CD14-positive monocyte (primary cell): ENCODE data around the gene PBX4. TPM values are rescaled to one million over a fixed set of nuclear protein-coding genes. Genes with fewer than 3 reads are reported as not detected.

ENCODE experiments used
- DNase-seq, 3 donors: peaks; one replicate each; pipeline ENCODE4 v3.0.0-alpha.2; 2011 to 2022
- H2AFZ ChIP-seq: 2 replicates; pipeline ENCODE4 v1.6.0; 2012; ENCODE audit warnings: mild to moderate bottlenecking, low read depth, low read length, inconsistent platforms; ENCODE audit not compliant: insufficient read depth, poor library complexity, severe bottlenecking
- H3K27ac ChIP-seq, 2 donors: 1 replicate in 1 of 2; 2 replicates in 1 of 2; pipeline ENCODE4 v1.5.1; 2012 to 2013; ENCODE audit warnings: low read length in 2 of 2, control low read depth in 1 of 2, inconsistent platforms in 1 of 2, low read depth in 1 of 2, mild to moderate bottlenecking in 1 of 2
- H3K27me3 ChIP-seq, 2 donors: one replicate each; pipeline versions ENCODE4 v1.6.0 to v1.6.1; 2011 to 2013; ENCODE audit warnings: low read length in 2 of 2; ENCODE audit not compliant: control insufficient read depth in 2 of 2, insufficient read depth in 2 of 2
- H3K36me3 ChIP-seq, 2 donors: replicated peaks in 1 of 2; 1 replicate in 1 of 2; 2 replicates in 1 of 2; pipeline versions ENCODE4 v1.5.1 to v1.6.1; 2012 to 2013; ENCODE audit warnings: low read length in 2 of 2, control low read depth in 1 of 2, inconsistent platforms in 1 of 2, mild to moderate bottlenecking in 1 of 2; ENCODE audit not compliant: insufficient read depth in 2 of 2, control insufficient read depth in 1 of 2
- H3K4me1 ChIP-seq, 2 donors: 1 replicate in 1 of 2; 2 replicates in 1 of 2; pipeline versions ENCODE4 v1.5.1 to v1.6.1; 2012 to 2013; ENCODE audit warnings: low read length in 2 of 2, control low read depth in 1 of 2, inconsistent platforms in 1 of 2, mild to moderate bottlenecking in 1 of 2, moderate library complexity in 1 of 2; ENCODE audit not compliant: insufficient read depth in 2 of 2, control insufficient read depth in 1 of 2
- H3K4me2 ChIP-seq: replicated peaks from 2 replicates; pipeline ENCODE3; 2012; ENCODE audit warnings: low read length, moderate library complexity, mild to moderate bottlenecking; ENCODE audit not compliant: poor library complexity, severe bottlenecking; ENCODE audit errors: extremely low read depth
- H3K4me3 ChIP-seq, 3 experiments: fragments of 200-600 bp in 1 of 3; sonication (generic) in 1 of 3; replicated peaks in 1 of 3; 1 replicate in 2 of 3; 2 replicates in 1 of 3; pipeline ENCODE4 v1.5.1; 2011 to 2013; ENCODE audit warnings: low read length in 3 of 3, mild to moderate bottlenecking in 3 of 3, control low read depth in 2 of 3, low read depth in 2 of 3, inconsistent platforms in 1 of 3, moderate library complexity in 1 of 3
- H3K79me2 ChIP-seq: 2 replicates; pipeline ENCODE4 v1.6.0; 2012; ENCODE audit warnings: mild to moderate bottlenecking, control low read depth, inconsistent platforms, low read length, moderate library complexity; ENCODE audit not compliant: insufficient read depth
- H3K9ac ChIP-seq: 2 replicates; pipeline ENCODE4 v1.6.0; 2017; ENCODE audit warnings: low read length, mild to moderate bottlenecking; ENCODE audit not compliant: insufficient read depth, poor library complexity, severe bottlenecking
- H3K9me3 ChIP-seq, 2 donors: replicated peaks in 1 of 2; 1 replicate in 1 of 2; 2 replicates in 1 of 2; pipeline versions ENCODE4 v1.5.1 to v1.6.1; 2012 to 2013; ENCODE audit warnings: low read length in 2 of 2, control low read depth in 1 of 2; ENCODE audit not compliant: control insufficient read depth in 1 of 2, insufficient read depth in 1 of 2
- H4K20me1 ChIP-seq: 2 replicates; pipeline ENCODE4 v1.6.0; 2012; ENCODE audit warnings: mild to moderate bottlenecking, low read length, control low read depth, moderate library complexity; ENCODE audit not compliant: insufficient read depth
- H3K27ac Mint-ChIP-seq, 7 donors: one replicate each; pipeline ENCODE4 v1.8.0; 2020; ENCODE audit warnings: mild to moderate bottlenecking in 7 of 7, mixed read lengths in 7 of 7, moderate library complexity in 6 of 7, inconsistent platforms in 2 of 7
- H3K27me3 Mint-ChIP-seq, 3 donors: one replicate each; pipeline ENCODE4 v1.8.0; 2021 to 2022; ENCODE audit warnings: low read depth in 3 of 3, mild to moderate bottlenecking in 3 of 3, mixed read lengths in 3 of 3, moderate library complexity in 3 of 3, inconsistent platforms in 1 of 3
- H3K36me3 Mint-ChIP-seq, 2 donors: one replicate each; pipeline ENCODE4 v1.8.0; 2020; ENCODE audit warnings: mixed read lengths in 2 of 2, inconsistent platforms in 1 of 2, mild to moderate bottlenecking in 1 of 2
- H3K4me1 Mint-ChIP-seq: one replicate; pipeline ENCODE4 v1.8.0; 2020; ENCODE audit warnings: mild to moderate bottlenecking, mixed read lengths
- H3K4me3 Mint-ChIP-seq, 2 donors: one replicate each; pipeline ENCODE4 v1.8.0; 2020; ENCODE audit warnings: mild to moderate bottlenecking in 2 of 2, mixed read lengths in 2 of 2, moderate library complexity in 1 of 2
- H3K9me3 Mint-ChIP-seq, 7 donors: one replicate each; pipeline ENCODE4 v1.8.0; 2020 to 2022; ENCODE audit warnings: mixed read lengths in 7 of 7, mild to moderate bottlenecking in 6 of 7, moderate library complexity in 6 of 7, inconsistent platforms in 2 of 7
- WGBS: methylation state at CpG from one replicate; pipeline ENCODE4 v1.1.5; 2013; ENCODE audit warnings: missing lambda C conversion rate; ENCODE audit not compliant: insufficient coverage; 5-methylcytosine and 5-hydroxymethylcytosine counted together
- intact Hi-C, 2 donors: fragments of 100-400 bp; cut with micrococcal nuclease; formaldehyde crosslinking; loops; one replicate each; pipeline versions ENCODE4 v1.15.0 to v1.15.1; 2023
- polyA plus RNA-seq, 3 donors: library from polyadenylated mRNA; depleted of rRNA in 1 of 3; unstranded in 2 of 3; stranded (reverse) in 1 of 3; fragments of 300-500 nt in 2 of 3; fragments of >200 nt in 1 of 3; fragmentation: Illumina TruSeq in 2 of 3; gene quantifications; 1 replicate in 2 of 3; 2 replicates in 1 of 3; pipeline ENCODE4 v1.2.3, GENCODE V29; 2012 to 2021
- TF ChIP-seq, protein P1 (sequence below): fragments of 200-600 bp; IDR thresholded peaks from one replicate; pipeline ENCODE4 v1.8.0; 2022; ENCODE audit warnings: antibody characterized with exemption, mild to moderate bottlenecking

Gene PBX4
- polyA plus RNA-seq, 3 donors = 2.4 TPM; not detected in 2

DNA sequence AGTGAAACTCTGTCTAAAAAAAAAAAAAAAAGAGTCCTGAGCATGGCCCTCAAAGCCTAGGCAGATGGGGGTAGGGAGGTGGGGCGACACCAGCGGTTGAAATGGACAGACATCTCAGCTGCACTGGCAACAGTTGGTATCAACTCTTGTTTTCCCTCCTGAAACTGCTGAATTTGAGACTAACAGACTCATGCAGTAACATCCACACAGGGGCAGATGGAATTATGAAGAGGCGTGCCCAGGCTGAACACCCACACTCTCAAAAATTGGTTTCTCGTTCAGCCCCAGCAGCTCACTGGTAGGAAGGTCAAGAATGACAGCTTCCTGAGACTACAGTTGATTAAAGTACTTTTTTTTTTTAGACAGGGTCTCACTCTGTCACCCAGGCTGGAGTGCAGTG, 24.1 kb downstream of the PBX4 start:
- H3K4me2 ChIP-seq = no peak overlapping the region
- no peak overlapping the region for H3K27ac ChIP-seq
- no peaks in the 10 kb centered on the region for H3K36me3 Mint-ChIP-seq

DNA sequence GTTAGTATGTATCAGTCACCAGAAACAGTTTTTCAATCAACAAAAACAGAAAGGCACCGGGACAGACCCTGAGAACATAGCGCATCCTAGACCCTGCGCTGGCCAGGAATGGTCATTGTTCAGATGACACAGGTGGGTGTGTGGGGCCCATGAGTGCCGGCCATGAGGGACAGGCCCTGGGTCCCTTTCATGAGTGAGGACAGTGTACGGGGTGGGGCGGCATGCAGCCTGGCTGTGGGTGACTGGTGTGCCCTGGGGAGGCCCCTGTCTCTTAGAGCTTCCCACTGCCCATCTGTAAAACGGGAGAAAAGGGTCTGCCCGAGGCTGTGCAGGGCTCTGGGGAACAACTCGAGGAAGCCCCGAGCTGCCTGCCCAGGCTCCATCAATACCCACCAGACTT, 25.8 kb downstream of the PBX4 start:
- H3K9me3 Mint-ChIP-seq = peaks cover 0 to 7% (median 0%) of the 10 kb centered on the region in 7 donors
- Histone ChIP-seq H3K4me1 (peaks cover 27 to 29% of the 10 kb centered on the region in 2 donors), H3K9ac (no peak overlapping the region), H3K4me3 (no peak overlapping the region), H3K79me2 (no peaks in the 10 kb centered on the region), H3K27ac (no peak overlapping the region), H3K9me3 (no peaks in the 10 kb centered on the region), H2AFZ (no peak overlapping the region), H3K4me2 (no peak overlapping the region), H3K27me3 (no peaks in the 10 kb centered on the region), H3K36me3 (no peaks in the 10 kb centered on the region), H4K20me1 (no peaks in the 10 kb centered on the region)
- TF ChIP-seq, protein P1, sequence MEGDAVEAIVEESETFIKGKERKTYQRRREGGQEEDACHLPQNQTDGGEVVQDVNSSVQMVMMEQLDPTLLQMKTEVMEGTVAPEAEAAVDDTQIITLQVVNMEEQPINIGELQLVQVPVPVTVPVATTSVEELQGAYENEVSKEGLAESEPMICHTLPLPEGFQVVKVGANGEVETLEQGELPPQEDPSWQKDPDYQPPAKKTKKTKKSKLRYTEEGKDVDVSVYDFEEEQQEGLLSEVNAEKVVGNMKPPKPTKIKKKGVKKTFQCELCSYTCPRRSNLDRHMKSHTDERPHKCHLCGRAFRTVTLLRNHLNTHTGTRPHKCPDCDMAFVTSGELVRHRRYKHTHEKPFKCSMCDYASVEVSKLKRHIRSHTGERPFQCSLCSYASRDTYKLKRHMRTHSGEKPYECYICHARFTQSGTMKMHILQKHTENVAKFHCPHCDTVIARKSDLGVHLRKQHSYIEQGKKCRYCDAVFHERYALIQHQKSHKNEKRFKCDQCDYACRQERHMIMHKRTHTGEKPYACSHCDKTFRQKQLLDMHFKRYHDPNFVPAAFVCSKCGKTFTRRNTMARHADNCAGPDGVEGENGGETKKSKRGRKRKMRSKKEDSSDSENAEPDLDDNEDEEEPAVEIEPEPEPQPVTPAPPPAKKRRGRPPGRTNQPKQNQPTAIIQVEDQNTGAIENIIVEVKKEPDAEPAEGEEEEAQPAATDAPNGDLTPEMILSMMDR = no peak
- DNase-seq = no peak
- H3K4me1 Mint-ChIP-seq = peaks cover 24% of the 10 kb centered on the region
- H3K27ac Mint-ChIP-seq = peak overlapping the region in 5 of 7 donors; percentile 16 to 94 (median 77)
- peaks cover 0 to 5% (median 0%) of the 10 kb centered on the region in 3 donors for H3K27me3 Mint-ChIP-seq
- H3K4me3 Mint-ChIP-seq = no peak overlapping the region
- WGBS = 96% methylated on average over 4 of the region's 10 CpGs
- no peaks in the 10 kb centered on the region for H3K36me3 Mint-ChIP-seq
- intact Hi-C loops = no loop called here

More for the DNA sequence above, 24.1 kb downstream of the PBX4 start:
- Mint-ChIP-seq H3K4me1 (peaks cover 24% of the 10 kb centered on the region), H3K27ac (peak overlapping the region in 6 of 7 donors; percentile 28 to 61 (median 54)), H3K27me3 (no peaks in the 10 kb centered on the region), H3K4me3 (no peak overlapping the region), H3K9me3 (peaks cover 0 to 7% (median 0%) of the 10 kb centered on the region in 7 donors)
- H3K36me3 ChIP-seq = no peaks in the 10 kb centered on the region
- intact Hi-C loops = no loop called here
- no CpG with 5 or more reads among the region's 4 CpGs for WGBS
- peaks cover 27 to 29% of the 10 kb centered on the region in 2 donors for H3K4me1 ChIP-seq
- H2AFZ ChIP-seq = no peak overlapping the region
- no peak overlapping the region for H3K9ac ChIP-seq
- H4K20me1 ChIP-seq = no peaks in the 10 kb centered on the region
- H3K4me3 ChIP-seq = no peak overlapping the region
- no peak for DNase-seq
- no peaks in the 10 kb centered on the region for H3K79me2 ChIP-seq
- no peaks in the 10 kb centered on the region for H3K27me3 ChIP-seq
- no peaks in the 10 kb centered on the region for H3K9me3 ChIP-seq
- TF ChIP-seq, protein P1 = no peak
